GM12878 (cell line): ENCODE results near the gene TOPORS. TPM values are rescaled to one million over a fixed set of nuclear protein-coding genes. Genes with fewer than 3 reads are reported as not detected.

Experiments
- CHD4 ChIP-seq: fragments of 200-600 bp; sonication (generic); IDR thresholded peaks from 2 replicates; pipeline ENCODE4 v1.6.1; 2016; ENCODE audit warnings: mild to moderate bottlenecking
- NR2C2 ChIP-seq: IDR thresholded peaks from 2 replicates; pipeline ENCODE4 v1.6.1; 2011; ENCODE audit warnings: borderline replicate concordance, low read depth; ENCODE audit not compliant: control insufficient read depth, insufficient read length
- RAD21 ChIP-seq: IDR thresholded peaks from 2 replicates; pipeline ENCODE4 v1.6.1; 2011; ENCODE audit warnings: mild to moderate bottlenecking, low read depth, low read length, moderate library complexity; ENCODE audit not compliant: insufficient read depth
- RELB ChIP-seq: fragments of 450-650 bp; IDR thresholded peaks from 2 replicates; pipeline ENCODE4 v1.6.1; 2017; ENCODE audit warnings: low read depth, mild to moderate bottlenecking, moderate library complexity
- SKIL ChIP-seq: fragments of 450-650 bp; IDR thresholded peaks from 2 replicates; pipeline ENCODE4 v1.6.1; 2017; ENCODE audit warnings: mild to moderate bottlenecking, low read depth, inconsistent platforms; ENCODE audit not compliant: poor library complexity, severe bottlenecking
- STAT1 ChIP-seq: fragments of 450-650 bp; conservative IDR thresholded peaks from 2 replicates; pipeline ENCODE4 v1.6.1; 2014; ENCODE audit warnings: antibody characterized with exemption, mild to moderate bottlenecking
- STAT3 ChIP-seq: IDR thresholded peaks from 2 replicates; pipeline ENCODE4 v1.6.1; 2011; ENCODE audit warnings: low read depth, low read length, improper control_type of control experiment
- ZBTB11 ChIP-seq: fragments of 450-650 bp; formaldehyde crosslinking; IDR thresholded peaks from 2 replicates; pipeline ENCODE4 v1.5.0; 2022; ENCODE audit warnings: mild to moderate bottlenecking, missing genetic modification characterization
- ZNF274 ChIP-seq: IDR thresholded peaks from one replicate; pipeline ENCODE4 v1.8.0; 2011; ENCODE audit not compliant: insufficient read length, insufficient read depth
- polyA plus RNA-seq, 11 experiments: library from polyadenylated mRNA; depleted of rRNA in 4 of 11; unstranded in 6 of 11; stranded (reverse) in 5 of 11; fragments of >200 nt; fragmentation: Nextera tagmentation in 4 of 11; fragmentation: Illumina TruSeq in 1 of 11; extraction: Ambion mirVana in 4 of 11; extraction: Trizol in 1 of 11; gene quantifications; 1 replicate in 1 of 11; 2 replicates in 10 of 11; pipeline versions ENCODE4 v1.2.1 to v1.2.3, GENCODE V29; 2011 to 2016; ENCODE audit warnings: inconsistent platforms in 2 of 11, missing spikeins in 2 of 11, low read depth in 1 of 11
- total RNA-seq, 4 experiments: library from RNA; depleted of rRNA in 3 of 4; stranded (reverse); fragments of >200 nt in 3 of 4; fragmentation: Illumina TruSeq in 1 of 4; extraction: Trizol in 1 of 4; gene quantifications; 2 replicates each; pipeline versions ENCODE4 v1.2.1 to v1.2.3, GENCODE V29; 2013 to 2021
- TF ChIP-seq, protein P1 (sequence below): fragments of 450-650 bp; formaldehyde crosslinking; IDR thresholded peaks from 2 replicates; pipeline ENCODE4 v1.4.0; 2020; ENCODE audit warnings: mild to moderate bottlenecking, moderate library complexity

TOPORS gene
- total and polyA plus RNA-seq, 10 of the 15 experiments (the other 5 are each of a cell fraction or from before 2014, with no cell fraction given), result 6.0 to 27.8 (median 14.3) TPM

GRCh38 chr9:32508728-32509127 is 43.7 kb downstream of the TOPORS start (continued):
- TF ChIP-seq SKIL, result no peak
- TF ChIP-seq, protein P1, sequence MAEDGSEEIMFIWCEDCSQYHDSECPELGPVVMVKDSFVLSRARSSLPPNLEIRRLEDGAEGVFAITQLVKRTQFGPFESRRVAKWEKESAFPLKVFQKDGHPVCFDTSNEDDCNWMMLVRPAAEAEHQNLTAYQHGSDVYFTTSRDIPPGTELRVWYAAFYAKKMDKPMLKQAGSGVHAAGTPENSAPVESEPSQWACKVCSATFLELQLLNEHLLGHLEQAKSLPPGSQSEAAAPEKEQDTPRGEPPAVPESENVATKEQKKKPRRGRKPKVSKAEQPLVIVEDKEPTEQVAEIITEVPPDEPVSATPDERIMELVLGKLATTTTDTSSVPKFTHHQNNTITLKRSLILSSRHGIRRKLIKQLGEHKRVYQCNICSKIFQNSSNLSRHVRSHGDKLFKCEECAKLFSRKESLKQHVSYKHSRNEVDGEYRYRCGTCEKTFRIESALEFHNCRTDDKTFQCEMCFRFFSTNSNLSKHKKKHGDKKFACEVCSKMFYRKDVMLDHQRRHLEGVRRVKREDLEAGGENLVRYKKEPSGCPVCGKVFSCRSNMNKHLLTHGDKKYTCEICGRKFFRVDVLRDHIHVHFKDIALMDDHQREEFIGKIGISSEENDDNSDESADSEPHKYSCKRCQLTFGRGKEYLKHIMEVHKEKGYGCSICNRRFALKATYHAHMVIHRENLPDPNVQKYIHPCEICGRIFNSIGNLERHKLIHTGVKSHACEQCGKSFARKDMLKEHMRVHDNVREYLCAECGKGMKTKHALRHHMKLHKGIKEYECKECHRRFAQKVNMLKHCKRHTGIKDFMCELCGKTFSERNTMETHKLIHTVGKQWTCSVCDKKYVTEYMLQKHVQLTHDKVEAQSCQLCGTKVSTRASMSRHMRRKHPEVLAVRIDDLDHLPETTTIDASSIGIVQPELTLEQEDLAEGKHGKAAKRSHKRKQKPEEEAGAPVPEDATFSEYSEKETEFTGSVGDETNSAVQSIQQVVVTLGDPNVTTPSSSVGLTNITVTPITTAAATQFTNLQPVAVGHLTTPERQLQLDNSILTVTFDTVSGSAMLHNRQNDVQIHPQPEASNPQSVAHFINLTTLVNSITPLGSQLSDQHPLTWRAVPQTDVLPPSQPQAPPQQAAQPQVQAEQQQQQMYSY (CRISPR knock-in tag), result no peak
- TF ChIP-seq RAD21, result no peak
- no peak for TF ChIP-seq ZNF274
- TF ChIP-seq STAT1, result no peak
- TF ChIP-seq NR2C2, result no peak
- no peak for TF ChIP-seq CHD4
- TF ChIP-seq RELB, result no peak
- TF ChIP-seq STAT3, result no peak
- no peak for TF ChIP-seq ZBTB11 (CRISPR knock-in tag)
